Calu3 (cell line): ENCODE results near the gene SREBF2. TPM values are rescaled to one million over a fixed set of nuclear protein-coding genes. Genes with fewer than 3 reads are reported as not detected.
A peak's percentile ranks its signal among the peaks of the same experiment; 100 is the strongest.
"Not testable (repeated sequence)": the region's sequence is repeated elsewhere in the genome, so short reads cannot be mapped to it uniquely, and the experiment has no call there.

Experiments used
- BruUV-seq: library from RNA; stranded (reverse); fragments of 400-500 nt; replicated peaks from 2 replicates; lab custom pipeline; 2021; lab: Mats Ljungman, UMichigan
- CTCF ChIA-PET: fragments of 300-600 bp; sonication (Branson Sonifier 250); formaldehyde crosslinking; loops from one replicate; lab custom pipeline; 2022; ENCODE audit warnings: antibody characterized with exemption; lab: Charles Lee
- DNase-seq: peaks from one replicate; pipeline ENCODE4 v3.0.0; 2022
- H3K27ac Mint-ChIP-seq: one replicate; pipeline ENCODE4 v1.8.0; 2022; ENCODE audit warnings: mixed read lengths; ENCODE audit not compliant: unreplicated experiment
- H3K27me3 Mint-ChIP-seq: one replicate; pipeline ENCODE4 v1.8.0; 2022; ENCODE audit warnings: mixed read lengths; ENCODE audit not compliant: unreplicated experiment
- H3K36me3 Mint-ChIP-seq: one replicate; pipeline ENCODE4 v1.8.0; 2022; ENCODE audit warnings: mild to moderate bottlenecking, moderate library complexity, mixed read lengths; ENCODE audit not compliant: insufficient read depth, unreplicated experiment
- H3K4me1 Mint-ChIP-seq: one replicate; pipeline ENCODE4 v1.8.0; 2022; ENCODE audit warnings: mild to moderate bottlenecking, low read depth, mixed read lengths; ENCODE audit not compliant: unreplicated experiment
- H3K4me3 Mint-ChIP-seq: one replicate; pipeline ENCODE4 v1.8.0; 2022; ENCODE audit warnings: mild to moderate bottlenecking, low read depth, moderate library complexity, mixed read lengths; ENCODE audit not compliant: unreplicated experiment
- H3K9me3 Mint-ChIP-seq: one replicate; pipeline ENCODE4 v1.8.0; 2022; ENCODE audit warnings: low read depth, mixed read lengths; ENCODE audit not compliant: unreplicated experiment
- CTCF ChIP-seq: fragments of 200-600 bp; IDR thresholded peaks from one replicate; pipeline ENCODE4 v1.8.0; 2022; ENCODE audit warnings: antibody characterized with exemption; ENCODE audit not compliant: unreplicated experiment
- intact Hi-C: fragments of 100-400 bp; cut with micrococcal nuclease; formaldehyde crosslinking; loops from one replicate; pipeline ENCODE4 v1.10.0; 2022; ENCODE audit not compliant: unreplicated experiment
- total RNA-seq: library from RNA; stranded (reverse); gene quantifications from 2 replicates; pipeline ENCODE4 v1.2.3, GENCODE V29; 2022

Gene SREBF2
- total RNA-seq, 1 experiment from 2014 or later = 159 TPM

- H3K9me3 Mint-ChIP-seq = no peaks in the 10 kb centered on the region
- peaks cover 52% of the 10 kb centered on the region for H3K36me3 Mint-ChIP-seq
- no TSS peak for BruUV-seq
- TF ChIP-seq CTCF = no peak
- peak within 1 kb of the TSS; percentile 62 for H3K27ac Mint-ChIP-seq
- intact Hi-C loops = loop anchor here (2.0 to 5.0 kb wide), 2 partner anchors 114 to 125 kb away; partner anchors contain the start of genes NAGA, PHETA2 and SREBF2
- peaks cover 52% of the 10 kb centered on the region for H3K4me1 Mint-ChIP-seq
- H3K27me3 Mint-ChIP-seq = no peaks in the 10 kb centered on the region
- H3K4me3 Mint-ChIP-seq = peak within 1 kb of the TSS; percentile 79
- CTCF ChIA-PET = interaction anchor here (0.6 to 1.1 kb wide), 11 partner anchors 11 to 569 kb away, joined by 3 to 8 read pairs (median 4); partner anchors contain the start of genes CCDC134, SREBF2 and XRCC6
- DNase-seq = peak; percentile 97
These were observed 113.9 kb downstream of the SREBF2 start, which contains the start of gene CENPM for GRCh38 chr22:41946629-41947423. Gene CENPM, minus strand, starts transcription at chr22:41947152. Its CDS starts 76 bp downstream, at chr22:41947076.

- H3K27me3 Mint-ChIP-seq = no peaks in the 10 kb centered on the region
- TF ChIP-seq CTCF = no peak
- TSS peak; percentile 74 for BruUV-seq
- peaks cover 47% of the 10 kb centered on the region for H3K36me3 Mint-ChIP-seq
- intact Hi-C loops = loop anchor here (2.0 to 5.0 kb wide), 2 partner anchors 115 to 125 kb away; partner anchors contain the start of genes NAGA, PHETA2 and SREBF2
- H3K9me3 Mint-ChIP-seq = no peaks in the 10 kb centered on the region
- DNase-seq = no peak
- H3K27ac Mint-ChIP-seq = peak overlapping the region; percentile 62
- peak overlapping the region; percentile 79 for H3K4me3 Mint-ChIP-seq
- CTCF ChIA-PET = interaction anchor here (0.6 to 1.1 kb wide), 6 partner anchors 11 to 326 kb away, joined by 3 to 8 read pairs (median 6); partner anchors contain the start of genes CCDC134, SREBF2 and XRCC6
- H3K4me1 Mint-ChIP-seq = peaks cover 50% of the 10 kb centered on the region
These were observed 114.6 kb downstream of the SREBF2 start for GRCh38 chr22:41947424-41948080.

DNA sequence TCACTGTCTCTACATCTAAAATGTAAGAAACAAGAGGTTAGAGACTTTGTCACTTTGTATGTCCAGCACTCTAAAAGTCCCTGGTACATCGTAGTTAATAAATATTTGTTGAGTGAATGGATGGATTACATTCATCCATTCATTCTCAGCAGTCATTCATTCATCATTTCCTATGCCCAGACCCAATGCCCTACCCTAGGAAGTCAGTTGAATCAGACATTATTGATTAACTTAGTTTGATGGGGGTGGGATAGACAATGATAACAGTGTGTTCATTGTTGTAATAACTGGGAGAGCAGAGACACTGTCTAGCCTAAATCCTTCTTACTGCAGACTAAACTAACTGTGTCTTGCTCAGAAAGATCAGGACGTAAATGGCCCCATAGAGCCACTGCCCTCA is 115.2 kb downstream of the SREBF2 start:
- H3K27ac Mint-ChIP-seq = peak overlapping the region; percentile 62
- CTCF ChIA-PET = interaction anchor here (1.0 kb wide), 1 partner anchor 22 kb away, joined by 3 read pairs; no protein-coding TSS in a partner anchor
- BruUV-seq = no TSS peak
- H3K27me3 Mint-ChIP-seq = no peaks in the 10 kb centered on the region
- intact Hi-C loops = loop anchor here (5.0 kb wide), 1 partner anchor 124 kb away; the partner anchor contains the start of genes NAGA and PHETA2
- H3K9me3 Mint-ChIP-seq = no peaks in the 10 kb centered on the region
- TF ChIP-seq CTCF = no peak
- H3K36me3 Mint-ChIP-seq = peaks cover 47% of the 10 kb centered on the region
- H3K4me3 Mint-ChIP-seq = peak overlapping the region; percentile 79
- H3K4me1 Mint-ChIP-seq = peaks cover 50% of the 10 kb centered on the region
- DNase-seq = no peak

DNA sequence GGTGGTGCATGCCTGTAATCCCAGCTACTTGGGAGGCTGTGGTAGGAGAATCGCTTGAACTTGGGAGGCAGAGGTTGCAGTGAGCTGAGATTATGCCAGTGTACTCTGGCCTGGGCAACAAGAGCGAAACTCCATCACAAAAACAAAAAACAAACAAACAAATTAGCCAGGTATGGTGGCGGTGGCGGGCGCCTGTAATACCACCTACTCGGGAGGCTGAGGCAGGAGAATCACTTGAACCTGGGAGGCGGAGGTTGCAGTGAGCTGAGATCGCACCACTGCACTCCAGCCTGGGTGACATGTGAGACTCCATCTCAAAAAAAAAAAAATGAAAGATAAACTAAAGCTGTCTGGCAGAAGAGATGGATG is 116.0 kb downstream of the SREBF2 start:
- not testable (repeated sequence) for H3K9me3 Mint-ChIP-seq, H3K27ac Mint-ChIP-seq, BruUV-seq, DNase-seq, H3K27me3 Mint-ChIP-seq
- intact Hi-C loops = loop anchor here (5.0 kb wide), 1 partner anchor 123 kb away; the partner anchor contains the start of genes NAGA and PHETA2
- H3K4me3 Mint-ChIP-seq = peak overlapping the region; percentile 79
- H3K36me3 Mint-ChIP-seq = peaks cover 40% of the 10 kb centered on the region
- peaks cover 44% of the 10 kb centered on the region for H3K4me1 Mint-ChIP-seq
- CTCF ChIA-PET = interaction anchor here (0.6 to 1.0 kb wide), 2 partner anchors 23 to 98 kb away, joined by 3 to 5 read pairs; no protein-coding TSS in a partner anchor
